Activated gamma-delta T cell treated with Interleukin-2 at 50 U/mL for 16 hours (primary cell): ENCODE data around the gene MYH6.
"Not testable (repeated sequence)": the region's sequence is repeated elsewhere in the genome, so short reads cannot be mapped to it uniquely, and the experiment has no call there.

Experiments used
- DNase-seq: peaks from one replicate; pipeline ENCODE4 v3.0.0-alpha.2; 2020

The MYH6 gene

GRCh38 chr14:23414254-23414653 is 6.2 kb upstream of the MYH6 start:
- DNase-seq, result no peak

- no peak for DNase-seq
Observed at GRCh38 chr14:23413681-23414080, 5.6 kb upstream of the MYH6 start.

GRCh38 chr14:23411563-23412525 is 3.8 kb upstream of the MYH6 start:
- DNase-seq, result no peak

GRCh38 chr14:23409966-23410635 is 2.0 kb upstream of the MYH6 start:
- no peak for DNase-seq

GRCh38 chr14:23409475-23409874 is 1.4 kb upstream of the MYH6 start:
- DNase-seq, result no peak

GRCh38 chr14:23408307-23408630 is 196 bp upstream of the MYH6 start:
- DNase-seq, result no peak

GRCh38 chr14:23406725-23407355 is 1.2 kb downstream of the MYH6 start:
- no peak for DNase-seq

- no peak for DNase-seq
Observed at GRCh38 chr14:23406244-23406643, 1.8 kb downstream of the MYH6 start.

GRCh38 chr14:23405516-23406025 is 2.5 kb downstream of the MYH6 start:
- no peak for DNase-seq

GRCh38 chr14:23405096-23405495 is 3.0 kb downstream of the MYH6 start:
- DNase-seq, result no peak

- no peak for DNase-seq
Observed at GRCh38 chr14:23404331-23404900, 3.7 kb downstream of the MYH6 start.

- DNase-seq, result no peak
Observed at GRCh38 chr14:23403908-23404307, 4.2 kb downstream of the MYH6 start.

- DNase-seq, result no peak
Observed at GRCh38 chr14:23403139-23403438, 5.0 kb downstream of the MYH6 start.

GRCh38 chr14:23402296-23403138 is 5.6 kb downstream of the MYH6 start:
- DNase-seq, result no peak

GRCh38 chr14:23401291-23401690 is 6.8 kb downstream of the MYH6 start:
- no peak for DNase-seq

GRCh38 chr14:23400496-23401149 is 7.5 kb downstream of the MYH6 start:
- DNase-seq, result not testable (repeated sequence)

GRCh38 chr14:23399591-23399990 is 8.5 kb downstream of the MYH6 start:
- DNase-seq, result no peak

GRCh38 chr14:23399136-23399535 is 8.9 kb downstream of the MYH6 start:
- no peak for DNase-seq

GRCh38 chr14:23398348-23398747 is 9.7 kb downstream of the MYH6 start:
- DNase-seq, result no peak

- DNase-seq, result no peak
Observed at GRCh38 chr14:23396781-23397407, 11.2 kb downstream of the MYH6 start.

- no peak for DNase-seq
Observed at GRCh38 chr14:23396126-23396525, 11.9 kb downstream of the MYH6 start.
